T-helper 2 cell (primary cell): ENCODE results near the gene MDN1.
"Not testable (repeated sequence)": the region's sequence is repeated elsewhere in the genome, so short reads cannot be mapped to it uniquely, and the experiment has no call there.

Experiments used
- DNase-seq, 5 experiments: peaks; one replicate each; pipeline versions ENCODE4 v3.0.0 to v3.0.0-alpha.2; 2012 to 2022
- total RNA-seq, 2 donors: gene quantifications; one replicate each; lab custom pipeline; 2026; lab: John Stamatoyannopoulos, UW

MDN1 gene, protein sequence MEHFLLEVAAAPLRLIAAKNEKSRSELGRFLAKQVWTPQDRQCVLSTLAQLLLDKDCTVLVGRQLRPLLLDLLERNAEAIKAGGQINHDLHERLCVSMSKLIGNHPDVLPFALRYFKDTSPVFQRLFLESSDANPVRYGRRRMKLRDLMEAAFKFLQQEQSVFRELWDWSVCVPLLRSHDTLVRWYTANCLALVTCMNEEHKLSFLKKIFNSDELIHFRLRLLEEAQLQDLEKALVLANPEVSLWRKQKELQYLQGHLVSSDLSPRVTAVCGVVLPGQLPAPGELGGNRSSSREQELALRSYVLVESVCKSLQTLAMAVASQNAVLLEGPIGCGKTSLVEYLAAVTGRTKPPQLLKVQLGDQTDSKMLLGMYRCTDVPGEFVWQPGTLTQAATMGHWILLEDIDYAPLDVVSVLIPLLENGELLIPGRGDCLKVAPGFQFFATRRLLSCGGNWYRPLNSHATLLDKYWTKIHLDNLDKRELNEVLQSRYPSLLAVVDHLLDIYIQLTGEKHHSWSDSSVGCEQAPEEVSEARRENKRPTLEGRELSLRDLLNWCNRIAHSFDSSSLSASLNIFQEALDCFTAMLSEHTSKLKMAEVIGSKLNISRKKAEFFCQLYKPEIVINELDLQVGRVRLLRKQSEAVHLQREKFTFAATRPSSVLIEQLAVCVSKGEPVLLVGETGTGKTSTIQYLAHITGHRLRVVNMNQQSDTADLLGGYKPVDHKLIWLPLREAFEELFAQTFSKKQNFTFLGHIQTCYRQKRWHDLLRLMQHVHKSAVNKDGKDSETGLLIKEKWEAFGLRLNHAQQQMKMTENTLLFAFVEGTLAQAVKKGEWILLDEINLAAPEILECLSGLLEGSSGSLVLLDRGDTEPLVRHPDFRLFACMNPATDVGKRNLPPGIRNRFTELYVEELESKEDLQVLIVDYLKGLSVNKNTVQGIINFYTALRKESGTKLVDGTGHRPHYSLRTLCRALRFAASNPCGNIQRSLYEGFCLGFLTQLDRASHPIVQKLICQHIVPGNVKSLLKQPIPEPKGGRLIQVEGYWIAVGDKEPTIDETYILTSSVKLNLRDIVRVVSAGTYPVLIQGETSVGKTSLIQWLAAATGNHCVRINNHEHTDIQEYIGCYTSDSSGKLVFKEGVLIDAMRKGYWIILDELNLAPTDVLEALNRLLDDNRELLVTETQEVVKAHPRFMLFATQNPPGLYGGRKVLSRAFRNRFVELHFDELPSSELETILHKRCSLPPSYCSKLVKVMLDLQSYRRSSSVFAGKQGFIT (N-terminal part only)
- total RNA-seq = 272 to 287 reads per million in 2 donors

DNA sequence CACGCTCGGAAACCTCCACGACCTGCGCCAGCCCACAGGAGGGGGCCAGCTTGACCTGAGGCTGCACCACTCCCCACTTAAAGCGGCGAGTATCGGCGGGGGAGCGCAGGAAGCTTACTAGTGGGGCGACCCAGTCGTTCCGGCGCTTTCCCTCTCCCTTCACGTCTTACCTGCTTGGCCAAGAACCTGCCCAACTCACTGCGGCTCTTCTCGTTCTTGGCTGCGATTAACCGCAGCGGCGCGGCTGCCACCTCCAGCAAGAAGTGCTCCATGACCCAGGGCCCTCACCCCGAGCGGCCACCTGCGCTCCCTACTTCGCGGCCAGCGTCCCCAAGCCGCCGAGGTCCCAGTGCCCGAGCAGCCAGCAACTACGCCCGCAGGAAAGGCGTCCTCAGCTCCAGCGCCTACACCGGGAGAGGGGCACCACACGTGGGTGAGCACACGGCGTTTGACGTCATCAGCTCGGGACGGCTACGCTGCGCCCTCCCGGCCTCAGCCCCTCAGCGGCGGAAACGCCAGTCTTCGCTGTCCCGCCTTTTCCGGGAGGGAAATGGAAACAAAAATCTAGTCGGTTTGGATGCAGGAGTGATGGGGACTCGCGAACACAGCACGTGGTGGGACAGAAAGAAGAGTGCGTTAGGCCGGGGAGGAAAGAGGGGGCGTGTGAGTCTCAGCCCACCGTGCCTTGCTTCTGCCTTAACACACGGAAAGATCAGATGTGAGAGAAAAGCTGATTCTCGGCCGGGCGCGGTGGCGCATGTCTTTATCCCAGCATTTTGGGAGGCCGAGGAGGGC is at the start of gene MDN1:
MDN1 (minus strand) TSS at position 459 of the 795 bp plus-strand sequence; CDS start at position 272, 187 bp downstream.
- peak; percentile 68 to 96 (median 86) for DNase-seq

DNA sequence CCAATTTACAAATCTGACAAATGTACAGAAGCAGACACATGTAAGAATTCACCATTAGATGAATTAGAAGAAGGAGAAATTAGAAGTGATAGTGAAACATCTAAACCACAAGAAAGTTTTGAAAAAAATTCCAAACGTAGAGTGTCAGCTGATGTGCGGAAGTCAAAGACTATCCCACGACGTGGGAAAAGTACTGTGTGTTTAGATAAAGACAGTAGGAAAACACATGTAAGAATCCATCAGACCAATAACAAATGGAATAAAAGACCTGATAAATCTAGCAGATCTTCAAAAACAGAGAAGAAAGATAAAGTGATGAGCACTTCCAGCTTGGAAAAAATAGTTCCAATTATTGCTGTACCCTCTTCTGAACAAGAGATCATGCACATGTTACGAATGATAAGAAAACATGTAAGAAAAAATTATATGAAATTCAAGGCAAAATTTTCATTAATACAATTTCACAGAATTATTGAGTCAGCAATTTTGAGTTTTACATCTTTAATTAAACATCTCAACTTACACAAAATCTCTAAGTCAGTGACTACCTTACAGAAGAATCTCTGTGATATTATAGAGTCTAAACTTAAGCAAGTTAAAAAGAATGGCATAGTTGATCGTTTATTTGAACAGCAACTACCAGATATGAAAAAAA is 46.6 kb upstream of the MDN1 start:
- DNase-seq = no peak

DNA sequence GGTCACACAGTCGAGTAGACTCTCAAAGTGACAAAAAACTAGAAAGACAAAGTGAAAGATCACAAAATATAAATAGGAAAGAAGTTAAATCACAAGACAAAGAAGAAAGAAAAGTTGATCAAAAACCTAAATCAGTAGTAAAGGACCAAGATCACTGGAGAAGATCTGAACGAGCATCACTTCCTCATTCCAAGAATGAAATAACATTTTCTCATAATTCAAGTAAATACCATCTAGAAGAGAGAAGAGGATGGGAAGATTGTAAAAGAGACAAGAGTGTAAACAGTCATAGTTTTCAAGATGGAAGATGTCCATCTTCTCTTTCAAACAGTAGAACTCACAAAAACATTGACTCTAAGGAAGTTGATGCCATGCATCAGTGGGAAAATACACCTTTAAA is 43.1 kb upstream of the MDN1 start:
- DNase-seq = peak in 1 of 5 experiments; percentile 12

DNA sequence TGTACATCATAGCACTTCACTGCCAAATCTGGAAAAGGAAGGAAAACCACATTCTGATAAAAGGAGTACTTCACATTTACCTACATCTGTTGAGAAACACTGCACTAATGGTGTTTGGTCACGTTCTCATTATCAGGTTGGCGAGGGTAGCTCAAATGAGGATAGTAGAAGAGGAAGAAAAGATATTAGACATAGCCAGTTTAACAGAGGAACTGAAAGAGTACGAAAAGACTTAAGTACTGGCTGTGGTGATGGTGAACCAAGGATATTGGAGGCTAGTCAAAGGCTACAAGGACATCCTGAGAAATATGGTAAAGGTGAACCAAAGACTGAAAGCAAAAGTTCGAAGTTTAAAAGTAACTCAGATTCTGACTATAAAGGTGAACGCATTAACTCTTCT is 42.7 kb upstream of the MDN1 start:
- peak in 1 of 5 experiments; percentile 36 for DNase-seq

DNA sequence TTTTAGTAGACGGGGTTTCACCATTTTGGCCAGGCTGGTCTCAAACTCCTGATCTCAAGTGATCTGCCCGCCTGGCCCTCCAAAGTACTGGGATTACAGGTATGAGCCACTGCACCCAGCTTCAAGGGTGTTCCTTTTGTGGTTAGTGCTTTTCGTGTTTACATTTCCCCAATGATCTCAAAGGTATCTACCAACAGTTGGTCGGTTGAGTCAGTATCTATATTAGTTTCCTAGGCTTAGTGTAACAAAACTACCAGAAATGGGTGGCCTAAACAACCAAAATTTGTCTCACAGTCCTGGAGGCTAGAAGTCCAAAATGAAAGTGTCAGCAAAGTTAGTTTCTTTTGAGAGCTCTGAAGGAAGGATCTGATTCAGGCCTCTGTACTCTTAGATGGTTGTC is 40.1 kb upstream of the MDN1 start:
- DNase-seq = peak in 1 of 5 experiments; percentile 88

DNA sequence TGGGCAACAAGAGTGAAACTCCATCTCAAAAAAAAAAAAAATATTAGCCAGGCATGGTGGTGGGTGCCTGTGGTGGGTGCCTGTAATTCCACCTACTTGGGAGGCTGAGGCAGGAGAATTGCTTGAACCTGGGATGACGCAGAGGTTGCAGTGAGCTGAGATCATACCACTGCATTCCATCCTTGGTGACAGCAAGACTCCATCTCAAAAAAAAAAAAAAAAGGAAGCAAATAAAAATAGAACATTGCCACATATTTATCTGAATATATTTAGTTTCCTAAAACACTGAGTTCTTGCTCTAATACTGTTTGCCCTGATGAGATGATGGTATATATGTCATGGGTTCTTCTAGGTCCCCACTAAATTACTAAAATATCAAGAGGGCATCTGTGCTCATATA is 38.4 kb upstream of the MDN1 start:
- DNase-seq = no peak

DNA sequence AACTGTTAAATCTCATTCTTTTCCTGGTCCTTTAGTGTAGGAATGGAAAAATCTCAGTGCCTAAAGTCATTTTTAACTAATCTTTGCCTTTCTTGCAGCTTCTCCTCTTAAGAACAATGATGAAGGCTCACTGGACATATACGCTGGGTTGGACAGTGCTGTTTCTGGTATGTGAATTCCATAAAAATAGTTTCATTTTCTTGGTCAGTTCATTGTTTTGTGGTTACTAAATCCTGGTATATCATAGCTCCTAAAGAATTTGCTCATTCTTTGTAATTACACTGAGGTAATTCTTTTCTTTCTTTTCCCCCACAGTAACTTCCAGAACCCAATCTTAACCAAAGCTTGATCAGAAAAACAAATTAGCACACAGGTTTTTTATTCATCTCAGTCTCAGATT is 33.5 kb upstream of the MDN1 start:
- DNase-seq = no peak

DNA sequence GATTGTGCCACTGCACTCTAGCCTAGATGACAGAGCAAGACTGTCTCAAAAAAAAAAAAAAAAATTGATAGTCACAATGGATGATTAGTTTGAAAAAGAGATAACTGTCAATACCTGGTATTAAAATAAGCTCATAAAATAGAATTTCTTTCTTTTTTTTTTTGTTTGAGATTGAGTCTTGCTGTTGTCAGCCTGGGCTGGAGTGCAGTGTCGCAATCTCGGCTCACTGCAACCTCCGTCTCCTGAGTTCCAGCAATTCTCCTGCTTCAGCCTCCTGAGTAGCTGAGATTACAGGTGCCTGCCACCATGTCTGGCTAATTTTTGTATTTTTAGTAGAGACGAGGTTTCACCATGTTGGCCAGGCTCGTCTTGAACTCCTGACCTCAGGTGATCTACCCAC is 27.9 kb upstream of the MDN1 start:
- not testable (repeated sequence) for DNase-seq

DNA sequence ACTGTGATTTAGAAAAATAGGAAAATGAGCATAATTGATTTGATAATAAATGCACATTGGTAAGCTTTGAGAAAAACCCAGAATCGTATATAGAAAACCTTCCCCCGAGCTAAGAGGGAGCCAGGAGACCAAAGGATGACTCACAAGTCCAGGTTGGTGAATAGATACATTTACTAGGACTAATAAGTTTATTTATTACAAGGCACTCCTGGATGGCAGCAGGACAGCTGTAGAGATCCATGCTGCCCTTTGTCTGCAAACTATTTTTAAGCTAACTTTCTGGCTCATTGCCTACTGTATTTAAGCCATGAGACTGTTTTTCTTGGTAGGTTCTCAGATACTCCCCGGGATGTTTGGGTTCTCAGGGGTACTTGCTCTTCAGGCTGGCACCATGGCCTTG is 23.5 kb upstream of the MDN1 start:
- no peak for DNase-seq

DNA sequence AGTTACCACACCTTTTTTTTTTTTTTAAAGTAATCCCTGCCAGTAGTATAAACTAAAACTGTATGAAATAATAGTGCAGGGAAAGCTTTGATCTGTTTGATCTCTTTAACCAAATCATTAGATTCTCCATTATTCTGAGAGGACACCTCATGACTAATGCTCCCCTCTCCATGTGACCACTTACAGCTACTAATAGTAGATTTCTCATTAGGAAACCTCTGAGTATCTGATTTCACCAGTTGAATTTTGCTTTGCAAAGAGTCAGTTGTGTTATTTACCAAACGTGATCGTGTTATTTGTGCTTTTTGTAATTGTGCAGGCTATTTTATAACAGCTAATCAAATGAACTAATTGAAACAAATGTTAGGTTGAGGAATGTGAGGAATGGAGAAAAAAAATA is 22.6 kb upstream of the MDN1 start:
- DNase-seq = no peak

DNA sequence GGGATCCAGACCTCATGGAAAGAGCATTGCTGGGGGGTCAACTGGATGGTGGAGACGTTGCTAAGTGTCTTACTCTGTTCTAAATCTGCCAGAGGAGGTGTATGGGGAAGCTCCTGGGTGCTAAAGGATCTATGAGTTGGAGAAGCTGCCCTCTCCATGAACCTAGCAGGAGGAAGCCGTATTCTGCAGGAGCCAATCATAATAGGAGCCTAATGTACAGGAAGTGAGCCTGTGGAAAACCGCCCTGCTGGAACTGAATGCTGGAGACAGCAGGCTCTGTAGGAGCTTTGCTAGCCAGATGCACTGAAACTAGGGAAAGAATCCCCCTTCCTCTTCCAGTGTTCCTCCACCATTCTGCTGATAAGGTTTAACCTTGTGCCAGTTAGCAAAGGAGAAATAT is 20.9 kb upstream of the MDN1 start:
- no peak for DNase-seq

DNA sequence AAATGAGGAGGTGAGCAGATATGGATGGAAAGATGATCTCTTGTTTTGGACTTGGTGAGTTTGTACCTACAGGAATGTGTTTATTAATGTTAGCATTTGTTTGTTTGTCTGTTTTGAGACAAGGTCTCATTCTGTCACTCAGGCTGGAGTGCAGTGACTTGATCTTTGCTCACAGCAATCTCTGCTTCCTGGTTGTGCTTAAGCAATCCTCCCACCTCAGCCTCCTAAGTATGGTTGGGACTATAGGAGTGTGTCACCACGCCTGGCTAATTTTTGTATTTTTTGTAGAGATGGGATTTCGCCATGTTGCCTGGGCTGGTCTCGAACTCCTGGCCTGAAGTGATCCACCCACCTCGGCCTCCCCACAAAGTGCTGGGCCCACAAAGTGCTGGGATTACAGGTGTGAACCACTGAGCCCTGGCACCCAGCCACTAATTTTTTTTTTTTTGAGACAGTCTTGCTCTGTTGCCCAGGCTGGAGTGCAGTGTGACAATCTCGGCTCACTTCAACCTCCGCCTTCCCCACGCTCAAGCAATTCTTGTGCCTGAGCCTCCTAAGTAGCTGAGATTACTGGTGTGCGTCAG is 17.1 kb upstream of the MDN1 start:
- no peak for DNase-seq

DNA sequence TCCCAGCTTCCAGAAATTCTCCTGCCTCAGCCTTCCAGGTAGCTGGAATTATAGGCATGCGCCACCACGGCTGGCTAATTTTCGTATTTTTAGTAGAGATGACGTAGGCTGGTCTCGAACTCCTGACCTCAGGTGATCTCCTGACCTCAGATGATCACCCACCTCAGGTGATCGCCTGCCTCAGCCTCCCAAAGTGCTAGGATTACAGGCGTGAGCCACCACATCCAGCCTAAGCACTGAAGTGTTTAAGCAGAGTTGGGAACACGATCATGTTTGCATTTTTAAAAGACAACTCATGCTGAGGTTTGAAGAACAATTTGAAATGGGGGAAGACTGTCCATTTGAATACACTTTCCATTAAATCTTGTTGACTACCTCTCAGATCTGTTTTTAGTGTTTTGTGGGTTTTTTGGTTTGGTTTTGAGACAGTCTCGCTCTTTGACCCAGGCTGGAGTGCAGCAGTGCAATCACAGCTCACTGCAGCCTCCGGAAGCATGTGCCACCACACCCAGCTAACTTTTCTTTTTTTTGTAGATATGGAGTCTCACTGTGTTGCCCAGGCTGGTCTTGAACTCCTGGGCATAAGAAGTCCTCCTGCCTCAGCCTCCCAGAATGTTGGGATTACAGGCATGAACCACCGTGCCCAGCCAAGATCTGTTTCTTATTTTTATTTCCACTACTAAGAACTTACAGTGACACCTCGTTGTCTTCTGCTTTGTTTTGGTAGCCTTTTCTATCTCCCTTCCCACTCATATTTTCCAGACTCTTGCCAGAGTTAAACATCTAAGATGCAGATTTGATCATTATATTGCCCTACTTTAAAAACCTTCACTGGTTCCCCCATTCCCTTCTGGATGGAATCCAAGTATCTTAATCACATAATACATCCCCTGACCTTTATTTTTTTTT is 15.5 kb upstream of the MDN1 start:
- peak in 2 of 5 experiments; percentile 51 to 92 for DNase-seq

DNA sequence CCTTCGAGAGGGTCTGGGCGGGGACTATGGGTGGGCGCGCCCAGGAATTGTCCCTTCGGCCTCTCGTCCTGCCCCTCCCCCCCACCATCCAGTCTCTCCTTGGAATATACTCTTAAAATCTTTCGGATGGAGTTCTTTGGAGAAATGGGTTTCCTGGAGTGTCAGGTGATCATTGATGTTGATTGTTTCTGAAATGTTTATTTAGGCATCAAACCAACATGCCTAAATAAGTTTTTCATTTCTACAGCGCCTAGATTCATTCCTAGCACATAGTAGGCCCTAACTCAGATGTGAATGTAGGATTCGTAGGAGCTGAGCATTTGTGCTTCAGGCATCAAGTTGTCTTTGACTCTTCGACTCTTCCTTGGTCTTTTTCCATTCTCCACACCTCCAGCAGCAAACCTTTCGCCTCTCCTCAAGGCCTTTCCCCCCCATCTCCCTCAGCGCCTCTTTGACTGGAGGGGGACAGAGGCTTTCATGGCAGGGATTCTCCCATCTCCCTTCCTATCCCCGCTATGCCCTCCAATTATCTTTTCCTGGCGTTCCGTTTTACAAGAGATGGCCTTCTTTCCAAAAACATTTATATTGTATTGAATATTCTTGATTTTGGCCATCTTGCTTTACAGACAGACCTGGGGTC is 10.7 kb upstream of the MDN1 start:
- DNase-seq = no peak

DNA sequence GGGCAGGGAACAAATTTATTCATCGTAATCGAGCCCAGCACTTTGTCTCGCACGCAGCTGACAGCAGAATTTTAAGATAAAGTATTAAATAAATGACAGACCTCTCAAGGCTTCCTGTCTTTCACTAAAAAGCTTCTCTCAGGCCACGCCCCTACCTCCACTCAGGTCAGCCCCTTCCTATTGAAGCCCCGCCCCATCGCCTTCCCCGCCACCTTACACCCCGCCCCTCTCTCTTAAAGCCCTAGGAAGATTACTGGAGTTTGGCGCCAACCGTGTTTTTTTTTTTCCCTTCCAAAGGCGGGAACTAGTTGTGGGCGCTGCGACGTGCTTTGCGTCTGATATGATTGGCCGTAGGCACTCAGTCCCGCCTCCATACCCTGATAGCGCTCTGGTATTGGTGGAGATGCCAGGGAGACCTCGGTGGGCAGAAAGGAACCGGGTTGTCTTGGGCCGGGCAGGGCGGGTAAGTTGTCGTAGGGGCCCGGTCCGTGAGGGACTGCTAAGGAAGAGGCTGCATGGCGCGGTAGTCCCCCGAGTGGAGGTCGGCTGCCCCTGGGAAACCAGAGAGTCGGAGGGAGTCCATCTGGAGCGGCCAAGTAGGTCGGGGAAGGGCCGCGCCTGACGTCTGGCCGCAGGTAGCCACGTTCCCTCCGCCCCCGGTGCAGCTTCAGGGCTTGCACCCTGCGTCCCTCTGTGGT is 10.0 kb upstream of the MDN1 start, which contains the start of gene CASP8AP2:
CASP8AP2 (plus strand) TSS at position 409 of the 698 bp plus-strand sequence.
- DNase-seq = peak; percentile 81 to 99 (median 92)

DNA sequence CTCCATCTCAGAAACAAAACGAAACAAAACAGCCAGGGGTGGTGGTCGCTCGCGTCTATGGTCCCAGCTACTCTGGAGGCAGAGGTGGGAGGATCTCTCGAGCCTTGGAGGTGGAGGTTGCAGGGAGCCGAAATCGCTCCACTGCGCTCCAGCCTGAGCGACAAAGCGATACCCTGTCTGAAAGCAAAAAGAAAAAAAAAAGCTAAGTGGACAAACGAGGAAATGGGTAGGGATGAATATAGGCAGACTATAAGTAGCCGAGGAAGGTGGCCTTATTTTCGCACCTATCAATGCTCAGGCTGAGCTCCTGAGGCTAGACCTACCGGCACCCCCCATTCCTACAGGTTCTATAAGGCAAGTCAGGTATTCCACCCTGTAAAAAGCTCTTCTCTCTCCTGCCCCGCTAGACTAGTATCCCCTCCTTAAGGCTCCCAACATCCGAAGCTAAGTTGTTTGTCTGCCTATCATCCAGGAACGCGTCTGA is 9.4 kb upstream of the MDN1 start:
- DNase-seq = no peak

DNA sequence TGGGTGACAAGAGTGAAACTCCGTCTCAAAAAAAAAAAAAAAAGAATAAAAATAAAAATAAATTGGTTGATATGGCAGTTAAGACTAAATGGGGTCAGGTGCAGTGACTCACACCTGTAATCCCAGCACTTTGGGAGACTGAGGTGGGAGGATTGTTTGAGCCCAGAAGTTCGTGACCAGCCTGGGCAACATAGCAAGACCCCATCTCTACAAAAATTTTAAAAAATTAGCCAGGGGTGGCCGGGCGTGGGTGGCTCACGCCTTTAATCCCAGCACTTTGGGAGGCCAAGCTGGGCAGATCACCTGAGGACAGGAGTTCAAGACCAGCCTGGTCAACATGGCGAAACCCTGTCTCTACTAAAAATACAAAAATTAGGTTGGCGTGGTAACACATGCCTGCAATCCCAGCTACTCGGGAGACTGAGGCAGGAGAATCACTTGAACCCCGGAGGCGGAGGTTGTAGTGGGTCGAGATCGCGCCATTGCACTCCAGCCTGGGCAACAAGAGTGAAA is 8.9 kb upstream of the MDN1 start:
- not testable (repeated sequence) for DNase-seq

DNA sequence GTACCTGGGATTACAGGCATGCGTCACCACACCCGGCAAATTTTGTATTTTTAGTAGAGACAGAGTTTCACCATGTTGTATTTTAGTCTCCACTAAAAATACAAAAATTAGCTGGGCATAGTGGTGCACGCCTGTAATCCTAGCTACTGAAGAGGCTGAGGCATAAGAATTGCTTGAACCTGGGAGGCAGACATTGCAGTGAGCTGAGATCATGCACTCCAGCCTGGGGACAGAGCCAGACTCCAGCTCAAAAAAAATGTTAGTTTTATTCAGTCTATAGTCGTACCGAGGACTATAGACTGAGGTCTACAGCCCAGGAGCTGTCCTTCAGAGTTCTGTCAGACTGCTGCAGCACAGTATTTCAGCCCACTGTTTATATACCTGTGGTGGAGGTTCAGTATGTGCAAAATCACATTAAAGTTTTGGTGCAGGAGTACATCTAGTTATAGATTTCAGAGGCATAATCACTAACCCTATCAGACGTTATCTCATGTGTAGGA is 6.5 kb upstream of the MDN1 start:
- DNase-seq = no peak
